Epithelial cell of esophagus (primary cell): ENCODE data around the gene NGF.
A peak's percentile ranks its signal among the peaks of the same experiment; 100 is the strongest.

ENCODE experiments used
- DNase-seq: peaks from one replicate; pipeline ENCODE4 v3.0.0; 2010; ENCODE audit warnings: low read depth
- H3K4me3 ChIP-seq: 2 replicates; pipeline ENCODE4 v1.5.1; 2011; ENCODE audit warnings: mild to moderate bottlenecking, low read length, control low read depth
- TF ChIP-seq, protein P1 (sequence below): IDR thresholded peaks from 2 replicates; pipeline ENCODE4 v1.5.1; 2011; ENCODE audit warnings: low read depth, mild to moderate bottlenecking, low read length, control low read depth, inconsistent platforms; ENCODE audit not compliant: insufficient read depth; ENCODE audit errors: missing control alignments

Gene NGF

DNA sequence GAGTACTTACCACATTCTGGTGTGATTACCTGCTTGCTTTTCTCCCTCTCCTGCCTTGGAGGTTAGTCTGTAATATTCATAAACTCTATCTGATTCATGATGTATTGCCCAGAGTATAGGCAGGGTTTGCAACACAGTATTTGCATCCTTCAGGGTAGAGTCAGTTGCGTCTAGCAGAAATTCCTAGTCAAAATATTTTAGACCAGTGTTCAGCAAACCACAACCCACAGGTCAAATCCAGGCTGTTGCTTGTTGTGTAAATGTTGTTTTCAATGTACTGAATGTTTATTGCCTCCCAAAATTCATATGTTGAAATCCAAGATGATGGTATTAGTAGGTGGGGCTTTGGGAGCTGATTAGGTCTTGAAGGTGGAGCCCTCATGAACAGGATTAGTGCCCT, 82.9 kb downstream of the NGF start:
- H3K4me3 ChIP-seq: no peak overlapping the region
- TF ChIP-seq, protein P1, sequence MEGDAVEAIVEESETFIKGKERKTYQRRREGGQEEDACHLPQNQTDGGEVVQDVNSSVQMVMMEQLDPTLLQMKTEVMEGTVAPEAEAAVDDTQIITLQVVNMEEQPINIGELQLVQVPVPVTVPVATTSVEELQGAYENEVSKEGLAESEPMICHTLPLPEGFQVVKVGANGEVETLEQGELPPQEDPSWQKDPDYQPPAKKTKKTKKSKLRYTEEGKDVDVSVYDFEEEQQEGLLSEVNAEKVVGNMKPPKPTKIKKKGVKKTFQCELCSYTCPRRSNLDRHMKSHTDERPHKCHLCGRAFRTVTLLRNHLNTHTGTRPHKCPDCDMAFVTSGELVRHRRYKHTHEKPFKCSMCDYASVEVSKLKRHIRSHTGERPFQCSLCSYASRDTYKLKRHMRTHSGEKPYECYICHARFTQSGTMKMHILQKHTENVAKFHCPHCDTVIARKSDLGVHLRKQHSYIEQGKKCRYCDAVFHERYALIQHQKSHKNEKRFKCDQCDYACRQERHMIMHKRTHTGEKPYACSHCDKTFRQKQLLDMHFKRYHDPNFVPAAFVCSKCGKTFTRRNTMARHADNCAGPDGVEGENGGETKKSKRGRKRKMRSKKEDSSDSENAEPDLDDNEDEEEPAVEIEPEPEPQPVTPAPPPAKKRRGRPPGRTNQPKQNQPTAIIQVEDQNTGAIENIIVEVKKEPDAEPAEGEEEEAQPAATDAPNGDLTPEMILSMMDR: no peak
- peak; percentile 16 for DNase-seq

DNA sequence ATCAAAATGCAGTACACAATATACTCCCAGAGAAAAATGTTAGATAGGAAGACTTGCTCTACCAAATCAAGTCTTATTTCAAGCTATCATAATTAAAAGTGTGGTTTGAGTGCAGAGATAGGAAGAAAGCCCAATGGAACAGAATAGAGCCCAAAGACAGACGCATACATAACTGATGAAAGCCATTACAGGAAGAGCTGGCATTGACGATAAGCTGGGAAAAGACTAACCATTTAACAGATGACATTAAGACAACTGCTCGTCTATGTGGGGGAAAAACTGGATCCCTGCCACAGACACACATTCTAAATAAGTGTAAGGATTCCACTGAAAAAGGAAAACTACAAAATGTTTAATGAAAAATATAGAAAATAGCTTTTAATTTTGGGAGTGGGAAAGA, 85.5 kb downstream of the NGF start:
- no peak for DNase-seq
- no peak overlapping the region for H3K4me3 ChIP-seq
- TF ChIP-seq, protein P1: no peak

DNA sequence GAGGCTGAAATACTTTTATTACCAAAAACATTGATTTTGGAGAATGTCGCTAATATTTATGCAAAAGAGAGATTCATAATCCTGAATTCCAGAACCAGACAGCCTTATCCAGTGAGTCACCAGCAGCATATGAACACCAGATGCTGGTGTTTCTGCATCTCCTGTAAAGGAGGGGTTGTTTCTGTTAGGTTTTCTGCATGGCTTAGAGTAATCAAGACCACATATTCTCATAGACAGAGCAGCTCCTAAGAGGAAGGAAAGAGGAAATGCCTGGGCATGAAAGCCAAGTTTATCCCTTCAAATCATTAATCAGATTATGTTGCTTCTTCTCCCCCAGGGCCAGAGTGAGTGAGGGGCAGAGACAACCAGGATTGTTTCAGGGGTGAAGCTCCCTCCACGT, 86.2 kb downstream of the NGF start:
- TF ChIP-seq, protein P1: no peak
- H3K4me3 ChIP-seq: no peak overlapping the region

DNA sequence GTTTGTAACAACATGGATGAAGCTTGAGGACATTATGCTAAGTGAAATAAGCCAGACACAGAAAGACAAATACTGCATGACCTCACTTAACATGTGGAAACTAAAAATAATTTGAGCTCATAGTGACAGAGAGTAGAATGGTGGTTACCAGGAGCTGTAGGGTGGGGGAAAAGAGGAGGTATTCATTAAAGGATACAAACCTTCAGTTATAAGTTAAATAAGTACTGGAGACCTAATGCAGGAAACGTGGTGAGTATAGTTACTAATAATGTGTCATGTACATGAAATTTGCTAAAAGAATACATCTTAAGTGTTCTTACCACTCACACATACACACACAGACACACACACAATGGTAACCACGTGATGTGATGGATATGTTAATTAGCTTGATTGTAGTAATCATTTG, 86.7 kb downstream of the NGF start:
- DNase-seq: peak; percentile 29
- TF ChIP-seq, protein P1: no peak
- no peak overlapping the region for H3K4me3 ChIP-seq

More for the DNA sequence above, 86.2 kb downstream of the NGF start:
- DNase-seq: peak; percentile 60

DNA sequence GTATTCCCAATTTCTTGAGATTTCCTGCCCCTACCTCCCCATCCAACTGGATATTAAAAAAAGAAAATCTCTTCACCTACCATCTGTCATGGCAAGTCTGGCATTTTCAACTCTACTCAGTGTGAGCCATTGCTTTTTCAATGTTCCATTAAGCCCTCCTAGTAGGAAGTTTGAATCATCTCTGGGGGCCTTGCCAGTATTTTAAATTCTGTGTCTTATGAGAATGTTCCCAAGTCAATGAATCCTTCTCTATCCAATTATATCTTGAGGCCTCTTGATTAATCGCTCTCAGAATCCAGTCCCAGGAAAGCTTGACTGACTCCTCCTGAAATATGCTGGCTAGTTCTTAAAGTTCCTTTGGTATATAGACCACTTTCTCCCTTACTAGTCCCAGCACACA, 91.5 kb downstream of the NGF start:
- TF ChIP-seq, protein P1: no peak
- DNase-seq: no peak
- H3K4me3 ChIP-seq: no peak overlapping the region

DNA sequence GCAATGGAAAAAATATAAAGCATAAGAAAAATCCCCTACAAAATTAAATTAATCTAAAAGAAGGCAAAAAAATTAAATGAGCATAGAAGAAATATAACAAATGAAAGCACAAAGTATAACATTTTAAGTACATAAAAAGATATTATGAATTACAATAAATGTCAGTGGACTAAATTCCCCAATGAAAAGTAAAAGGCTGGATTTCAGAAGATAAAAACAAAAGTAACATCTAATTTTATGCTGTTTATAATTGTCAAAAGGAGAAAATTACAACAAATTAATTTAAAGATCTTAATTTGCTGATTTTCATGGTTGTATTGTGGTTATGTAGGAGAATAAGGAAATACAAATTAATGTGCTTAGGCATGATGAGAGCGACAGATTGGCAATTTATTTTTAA, 92.8 kb downstream of the NGF start:
- no peak for DNase-seq
- H3K4me3 ChIP-seq: no peak overlapping the region

DNA sequence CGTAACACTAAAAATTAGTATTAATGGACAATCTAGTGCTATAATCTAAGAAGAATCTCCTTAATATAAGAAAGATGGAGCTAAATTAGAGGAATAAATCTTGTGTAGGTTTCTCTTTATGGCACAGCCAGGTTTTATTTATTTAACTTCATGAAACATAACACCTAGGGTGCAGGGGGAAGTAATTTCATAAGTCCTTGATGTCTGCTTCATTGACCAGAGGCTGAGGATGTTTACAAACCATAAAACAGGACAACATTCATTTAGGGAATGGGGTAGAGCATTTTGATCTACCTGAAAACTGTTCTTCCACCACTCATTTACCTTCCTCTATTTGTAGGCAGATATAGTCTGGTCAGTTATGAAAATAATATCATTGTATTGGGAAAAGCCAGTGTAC, 95.5 kb downstream of the NGF start:
- DNase-seq: no peak
- TF ChIP-seq, protein P1: no peak
- H3K4me3 ChIP-seq: no peak overlapping the region

More for the DNA sequence above, 92.8 kb downstream of the NGF start:
- TF ChIP-seq, protein P1: no peak
